DMS114 treated with DMSO at 0.1 percent for 48 hours (cell line): ENCODE measurements around the gene ITPR1.

ENCODE experiments used
- DNase-seq: peaks from one replicate; lab custom pipeline; 2025; ENCODE audit not compliant: unreplicated experiment; lab: John Stamatoyannopoulos, UW

The ITPR1 gene

GRCh38 chr3:4866866-4867265 lies 373.7 kb downstream of the ITPR1 start:
- DNase-seq, result no peak

GRCh38 chr3:4877173-4877787 lies 384.1 kb downstream of the ITPR1 start:
- DNase-seq, result no peak

- no peak for DNase-seq
Measured at GRCh38 chr3:4880850-4881249, 387.7 kb downstream of the ITPR1 start.

GRCh38 chr3:4882548-4882947 lies 389.4 kb downstream of the ITPR1 start:
- no peak for DNase-seq

- no peak for DNase-seq
Measured at GRCh38 chr3:4883011-4883410, 389.9 kb downstream of the ITPR1 start.

GRCh38 chr3:4884888-4885287 lies 391.7 kb downstream of the ITPR1 start:
- no peak for DNase-seq

- no peak for DNase-seq
Measured at GRCh38 chr3:4885316-4885715, 392.2 kb downstream of the ITPR1 start.

GRCh38 chr3:4886448-4886847 lies 393.3 kb downstream of the ITPR1 start:
- DNase-seq, result no peak

GRCh38 chr3:4887177-4887576 lies 394.0 kb downstream of the ITPR1 start:
- DNase-seq, result no peak

- no peak for DNase-seq
Measured at GRCh38 chr3:4888913-4889846, 396.0 kb downstream of the ITPR1 start.

- no peak for DNase-seq
Measured at GRCh38 chr3:4889896-4890295, 396.7 kb downstream of the ITPR1 start.

- no peak for DNase-seq
Measured at GRCh38 chr3:4894891-4895530, 401.9 kb downstream of the ITPR1 start.

GRCh38 chr3:4895838-4896237 lies 402.7 kb downstream of the ITPR1 start:
- DNase-seq, result no peak
